NCI-H1105 treated with DMSO at 0.1 percent for 48 hours (cell line): Measurements from ENCODE around the gene USP48.
A peak's percentile ranks its signal among the peaks of the same experiment; 100 is the strongest.
"Not testable (repeated sequence)": the region's sequence is repeated elsewhere in the genome, so short reads cannot be mapped to it uniquely, and the experiment has no call there.

Experiments used
- DNase-seq: peaks from one replicate; lab custom pipeline; 2025; lab: John Stamatoyannopoulos, UW

Gene USP48

GRCh38 chr1:21782868-21783678 is at the start of gene USP48:
TSS of gene USP48 (minus strand) at chr1:21783149. CDS start at chr1:21782957, 192 bp downstream.
- DNase-seq, result peak; percentile 96

- DNase-seq, result no peak
Measured at GRCh38 chr1:21831454-21831970, 48.6 kb upstream of the USP48 start.

- DNase-seq, result no peak
Measured at GRCh38 chr1:21830792-21831453, 48.0 kb upstream of the USP48 start.

- DNase-seq, result no peak
Measured at GRCh38 chr1:21829294-21829693, 46.3 kb upstream of the USP48 start.

- DNase-seq, result no peak
Measured at GRCh38 chr1:21828506-21829210, 45.7 kb upstream of the USP48 start.

GRCh38 chr1:21828075-21828474 is 45.1 kb upstream of the USP48 start:
- no peak for DNase-seq

- DNase-seq, result no peak
Measured at GRCh38 chr1:21827141-21827679, 44.3 kb upstream of the USP48 start.

GRCh38 chr1:21826694-21827093 is 43.7 kb upstream of the USP48 start:
- not testable (repeated sequence) for DNase-seq

- DNase-seq, result no peak
Measured at GRCh38 chr1:21825393-21825792, 42.4 kb upstream of the USP48 start.

GRCh38 chr1:21824926-21825325 is 42.0 kb upstream of the USP48 start:
- DNase-seq, result no peak

- no peak for DNase-seq
Measured at GRCh38 chr1:21823980-21824702, 41.2 kb upstream of the USP48 start.

- DNase-seq, result no peak
Measured at GRCh38 chr1:21823206-21823979, 40.4 kb upstream of the USP48 start.

GRCh38 chr1:21822349-21822748 is 39.4 kb upstream of the USP48 start:
- DNase-seq, result no peak

GRCh38 chr1:21821385-21822019 is 38.6 kb upstream of the USP48 start:
- no peak for DNase-seq

- no peak for DNase-seq
Measured at GRCh38 chr1:21820597-21821232, 37.8 kb upstream of the USP48 start.

GRCh38 chr1:21818656-21819055 is 35.7 kb upstream of the USP48 start:
- DNase-seq, result no peak

GRCh38 chr1:21816602-21817302 is 33.8 kb upstream of the USP48 start:
- DNase-seq, result no peak

- no peak for DNase-seq
Measured at GRCh38 chr1:21815724-21816321, 32.9 kb upstream of the USP48 start.
